Measurements from ENCODE around the gene RNF220.

Gene RNF220

DNA sequence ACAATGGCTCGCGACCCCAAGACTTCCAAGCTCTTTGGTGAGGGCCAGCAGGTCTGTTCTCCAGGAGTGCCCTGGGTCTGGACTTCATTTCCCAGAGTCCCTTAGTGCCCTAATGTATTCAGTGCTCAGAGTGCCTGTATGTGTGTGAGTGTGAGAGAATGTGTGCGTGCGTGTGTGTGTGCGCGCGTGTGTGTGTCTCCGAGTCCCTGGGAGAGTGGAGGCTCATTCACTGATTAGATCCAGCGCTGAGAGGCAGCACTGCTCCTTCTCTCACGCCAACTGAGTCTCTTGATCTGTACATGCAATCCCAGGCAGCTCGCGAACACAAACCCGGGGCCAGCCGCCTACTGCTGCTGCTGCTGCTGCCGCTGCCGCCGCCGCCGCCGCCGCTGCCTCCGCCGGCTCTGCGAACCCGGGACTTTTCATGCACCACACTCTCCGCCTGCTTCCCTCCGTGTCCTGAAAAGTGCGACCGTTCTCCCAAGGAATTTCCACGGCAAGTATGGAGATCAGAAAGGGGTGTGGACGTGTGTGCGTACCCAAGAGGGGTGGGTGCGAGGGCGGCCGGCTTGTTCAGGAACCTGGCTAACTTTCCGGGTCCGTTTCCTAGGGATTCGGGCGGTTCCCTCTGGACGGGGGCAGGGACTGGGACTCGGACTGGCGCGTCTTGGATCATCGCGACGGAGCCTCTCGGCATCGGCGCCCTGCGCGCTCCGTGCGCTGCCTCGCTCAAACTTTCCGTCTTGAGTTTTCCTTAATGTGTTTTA lies at the start of gene RNF220:
Gene RNF220 (plus strand): TSS at position 225 of the 767 bp plus-strand sequence.
- peak; percentile 55 for DNase-seq

DNA sequence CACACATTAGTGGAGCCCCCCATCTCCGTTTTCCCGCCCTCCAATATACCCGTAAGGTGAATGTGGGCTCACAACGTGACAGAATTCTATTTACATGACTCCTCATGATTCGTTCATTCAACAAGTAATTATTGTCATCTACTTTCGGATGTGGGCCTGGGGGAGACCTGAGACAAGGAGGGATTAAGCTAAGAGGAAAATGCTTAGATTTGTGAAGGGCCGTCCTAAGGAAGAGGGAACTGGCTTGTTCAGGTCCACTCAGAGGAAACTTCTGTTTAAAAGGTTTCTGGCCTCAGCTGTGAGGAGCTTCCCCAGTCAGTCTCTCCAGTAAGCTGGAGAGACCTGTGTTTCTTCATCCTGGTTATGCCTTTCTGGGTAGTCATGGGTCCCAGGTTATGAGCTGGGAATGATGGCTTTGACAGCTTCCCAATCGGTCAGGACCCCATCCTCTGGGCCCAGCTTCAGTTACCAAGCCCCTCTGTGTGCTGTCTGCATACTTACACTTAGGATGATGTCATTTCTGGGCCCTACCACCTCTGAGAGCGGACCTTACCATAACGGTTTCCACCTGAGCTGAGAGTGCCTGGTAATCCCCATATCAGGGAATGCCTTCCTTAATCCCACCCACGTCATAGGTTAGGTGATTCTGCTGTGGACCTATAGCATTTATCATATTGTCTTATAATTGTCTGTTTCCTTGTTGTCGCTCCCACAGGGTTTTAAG lies 49.3 kb upstream of the RNF220 start:
- DNase-seq: no peak

DNA sequence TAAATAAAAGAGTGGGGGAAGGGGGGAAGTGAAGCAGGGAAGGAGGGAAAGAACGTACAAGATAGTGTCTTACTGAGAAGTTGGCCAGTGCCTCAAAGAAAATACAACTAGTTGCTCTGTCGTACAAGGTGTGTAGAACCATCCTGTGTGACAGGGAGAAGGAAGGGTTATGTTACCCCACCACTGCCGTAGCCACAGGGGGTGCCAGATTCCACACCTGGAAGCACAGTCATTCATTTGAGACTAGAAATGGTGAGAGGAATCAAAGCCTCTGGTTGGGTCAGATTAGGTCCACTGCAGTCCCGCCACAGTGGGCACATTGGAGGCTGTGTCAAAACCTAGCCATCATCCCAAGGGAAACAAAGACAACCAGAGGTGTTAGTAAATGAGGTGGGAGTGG lies 47.3 kb upstream of the RNF220 start:
- DNase-seq: no peak

DNA sequence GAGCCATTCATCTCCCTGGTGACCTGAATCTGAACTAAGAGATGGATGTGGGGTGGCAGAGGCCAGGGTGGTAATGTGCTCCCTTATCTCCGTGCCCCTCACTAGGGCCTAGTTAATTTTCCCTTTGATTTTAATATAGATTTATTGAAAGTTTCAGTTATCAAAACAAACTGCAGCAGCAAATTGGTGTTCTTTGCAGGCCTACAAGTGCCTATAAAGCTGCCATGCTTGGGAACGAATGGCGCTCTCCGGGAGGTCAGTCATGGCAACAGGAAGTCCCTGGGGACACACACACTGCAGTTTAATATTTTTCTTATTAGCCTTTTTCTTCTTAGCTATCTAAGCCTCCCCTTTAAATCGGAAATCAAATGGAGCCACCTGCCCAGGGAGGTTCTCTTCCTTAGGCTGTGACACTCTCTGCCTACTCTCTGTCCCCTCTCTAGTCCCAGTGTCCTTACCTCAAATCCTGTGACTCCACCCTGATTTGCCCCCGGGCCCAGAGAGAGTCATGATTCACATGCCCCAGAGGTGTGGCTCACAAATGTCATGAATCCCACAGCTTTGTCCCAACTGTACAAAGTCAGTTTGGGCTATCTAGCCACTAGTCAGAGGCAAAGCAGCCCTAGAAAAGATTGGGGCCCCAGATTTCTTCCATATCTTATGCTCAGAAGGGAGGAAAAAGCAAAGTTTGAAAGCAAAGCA lies 45.7 kb upstream of the RNF220 start:
- no peak for DNase-seq

DNA sequence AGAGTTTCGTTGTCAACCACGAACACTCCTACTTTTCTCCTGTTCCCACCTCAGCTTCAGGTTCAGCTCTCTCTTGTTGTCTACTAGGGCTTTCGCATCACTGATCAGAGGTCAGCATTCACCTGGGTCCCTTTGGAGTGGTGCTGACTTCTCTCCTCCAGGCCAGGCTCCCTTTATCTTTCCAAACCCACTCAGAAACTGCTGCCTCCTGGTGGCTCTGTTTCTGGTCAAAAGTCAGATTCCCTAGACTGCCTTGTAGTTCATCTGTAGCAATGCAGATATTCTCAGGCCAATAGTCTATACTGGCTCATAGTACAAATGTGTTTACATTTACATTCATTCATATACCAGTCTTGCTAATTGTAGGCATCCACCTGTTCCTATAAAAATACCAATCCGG lies 43.6 kb upstream of the RNF220 start:
- DNase-seq: no peak

DNA sequence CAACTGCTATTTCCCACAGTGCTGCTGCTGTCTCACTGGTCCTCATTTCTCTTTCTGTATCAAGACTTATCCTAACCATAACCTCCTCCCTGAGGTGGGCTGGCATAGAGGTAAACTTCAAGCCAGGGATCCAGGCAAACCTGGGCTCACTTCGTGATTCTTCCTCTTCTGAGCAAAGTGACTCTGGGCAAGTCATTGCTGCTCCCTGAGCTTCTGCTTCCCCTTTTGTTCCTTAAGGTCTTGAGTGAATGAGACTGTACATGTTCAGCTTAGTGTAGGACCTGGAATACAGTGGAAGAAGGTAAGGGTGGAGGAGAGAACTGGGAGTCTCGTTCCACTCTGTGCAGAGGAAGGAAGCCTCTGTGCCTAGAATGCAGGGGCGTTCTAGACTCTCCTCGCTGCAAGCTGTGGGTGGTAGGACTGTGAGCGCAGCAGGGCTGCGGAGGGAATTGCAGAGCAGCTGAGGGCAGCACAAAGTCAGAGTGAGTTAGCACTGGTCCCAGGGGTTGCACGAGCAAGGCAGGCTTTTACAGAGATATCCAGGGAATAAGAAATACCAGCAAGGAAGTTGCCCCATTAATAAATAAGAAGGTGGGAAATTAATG lies 38.6 kb upstream of the RNF220 start:
- no peak for DNase-seq

DNA sequence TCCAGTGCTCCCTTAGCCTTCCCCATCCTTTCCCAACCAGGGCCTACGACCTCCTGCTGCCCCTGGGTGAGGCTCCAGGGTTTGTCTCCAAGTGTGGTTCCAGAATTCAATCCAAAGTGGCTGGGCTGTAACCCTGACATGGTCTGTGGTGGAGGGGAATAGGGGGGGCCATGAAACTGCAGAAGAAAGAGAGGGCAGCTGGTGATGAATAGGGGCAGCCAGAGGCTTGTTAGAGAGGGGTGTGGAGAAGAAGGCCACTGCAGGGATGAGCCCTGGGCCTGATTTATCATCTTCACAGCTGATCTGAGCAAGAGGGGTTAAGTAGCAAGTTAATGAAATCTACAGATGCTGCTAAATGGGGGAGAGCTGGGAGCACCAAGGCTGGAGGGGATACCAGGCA lies 37.1 kb upstream of the RNF220 start:
- no peak for DNase-seq

DNA sequence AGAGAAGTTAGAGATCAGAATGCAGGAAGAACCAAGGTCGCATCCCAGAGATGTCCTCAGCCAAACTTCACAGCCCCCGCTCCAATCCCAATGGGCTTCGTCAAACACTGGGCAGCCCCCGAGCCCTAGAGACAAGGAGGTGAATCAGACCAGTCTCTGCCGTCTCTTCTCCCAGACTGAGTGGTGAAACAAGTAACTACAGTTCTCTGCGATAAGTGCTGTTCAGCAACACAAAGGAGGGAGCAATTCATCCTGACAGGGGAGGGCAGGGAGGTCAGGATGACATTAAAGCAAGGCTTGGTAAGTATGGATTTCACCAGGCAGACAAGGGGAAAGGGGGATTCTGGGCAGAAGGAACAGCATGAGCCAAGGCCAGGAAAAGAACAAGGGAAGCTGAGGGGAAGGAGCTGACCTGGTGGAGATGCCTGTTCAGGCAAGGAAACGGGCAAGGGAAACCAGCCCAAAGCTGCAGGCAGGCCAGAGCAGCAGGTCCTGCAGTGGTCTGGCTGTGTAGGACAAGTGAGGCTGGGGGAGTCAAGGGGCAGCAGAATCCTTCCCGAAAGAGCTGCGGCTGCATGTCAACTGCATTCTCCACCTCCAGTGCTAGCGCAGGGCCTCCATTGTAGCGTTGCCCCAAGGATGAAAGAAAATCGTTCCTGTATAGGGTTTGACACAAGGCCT lies 36.4 kb upstream of the RNF220 start:
- no peak for DNase-seq

DNA sequence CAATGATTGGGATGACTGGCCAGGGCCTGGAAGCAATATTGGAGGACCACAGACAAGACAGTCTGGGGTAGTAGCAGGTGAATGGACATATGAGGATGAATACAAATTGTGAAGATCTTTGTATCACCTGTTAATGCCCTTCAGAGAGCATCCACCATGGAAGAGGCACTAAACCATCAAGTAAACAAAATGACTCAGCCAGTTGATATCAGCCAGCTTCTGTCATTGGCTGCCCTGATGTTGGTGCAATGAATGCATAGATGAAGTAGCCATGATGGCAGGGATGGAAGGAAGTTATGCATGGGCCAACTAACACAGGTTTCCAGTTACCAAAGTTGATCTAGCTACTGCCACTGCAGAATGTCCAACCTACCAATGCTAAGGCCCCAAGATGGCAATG lies 33.8 kb upstream of the RNF220 start:
- DNase-seq: no peak

DNA sequence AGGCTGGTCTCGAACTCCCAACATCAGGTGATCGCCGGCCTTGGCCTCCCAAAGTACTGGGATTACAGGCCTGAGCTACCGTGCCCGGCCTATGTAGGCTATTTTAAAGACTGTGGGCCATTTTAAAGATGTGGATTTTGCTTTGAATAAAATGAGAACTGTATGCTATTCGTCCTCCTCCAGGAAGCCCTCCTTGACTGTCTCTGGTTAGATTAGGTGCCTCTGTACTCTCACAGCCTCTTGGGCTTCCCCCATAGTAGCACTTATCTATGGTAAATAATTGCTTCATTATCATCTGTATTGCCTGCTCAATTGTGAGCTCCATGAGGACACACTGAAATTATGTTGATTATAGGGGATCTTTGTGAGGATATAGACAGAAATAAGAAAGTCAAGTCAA lies 29.5 kb upstream of the RNF220 start:
- no peak for DNase-seq

DNA sequence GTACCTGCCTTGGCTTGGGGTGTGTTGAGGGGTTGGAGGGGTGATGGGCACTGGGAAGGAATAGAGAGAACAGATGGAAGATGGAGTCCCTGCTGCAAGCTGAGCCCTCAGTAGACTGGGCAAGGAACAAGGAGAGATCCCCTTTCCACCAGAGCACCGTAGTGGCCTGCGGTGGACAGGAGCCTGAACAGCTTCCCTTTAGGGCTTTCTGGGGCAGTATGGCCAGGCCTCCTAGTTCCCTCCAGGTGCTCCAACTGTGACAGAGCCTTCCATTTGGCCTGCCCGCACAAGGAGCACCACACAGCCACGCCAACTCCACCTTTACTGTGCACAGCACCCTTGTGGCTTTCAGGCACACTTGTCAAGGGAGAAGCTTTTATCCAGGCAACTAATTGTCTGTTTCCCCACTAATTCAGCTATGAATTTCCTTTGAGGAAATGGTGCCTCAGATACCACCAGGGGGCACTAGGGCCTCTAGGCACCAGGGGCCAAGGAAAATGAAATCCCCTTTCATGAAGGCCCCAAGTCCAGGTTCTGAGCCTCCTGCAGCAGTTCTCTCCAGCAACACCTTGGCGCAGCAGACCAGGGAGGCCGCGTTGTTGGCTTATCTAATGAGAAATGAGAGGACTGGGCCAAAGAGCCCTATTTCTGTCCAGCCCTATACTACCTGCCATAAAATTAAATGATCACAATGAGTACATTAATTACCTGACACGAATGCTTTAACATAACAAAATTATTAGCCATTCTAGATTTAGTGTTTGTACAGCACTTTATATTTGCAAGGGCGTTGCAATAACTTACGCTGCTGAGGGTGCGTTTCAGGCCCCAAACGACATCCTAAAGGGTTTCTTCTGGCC lies 26.9 kb upstream of the RNF220 start:
- DNase-seq: peak; percentile 9

DNA sequence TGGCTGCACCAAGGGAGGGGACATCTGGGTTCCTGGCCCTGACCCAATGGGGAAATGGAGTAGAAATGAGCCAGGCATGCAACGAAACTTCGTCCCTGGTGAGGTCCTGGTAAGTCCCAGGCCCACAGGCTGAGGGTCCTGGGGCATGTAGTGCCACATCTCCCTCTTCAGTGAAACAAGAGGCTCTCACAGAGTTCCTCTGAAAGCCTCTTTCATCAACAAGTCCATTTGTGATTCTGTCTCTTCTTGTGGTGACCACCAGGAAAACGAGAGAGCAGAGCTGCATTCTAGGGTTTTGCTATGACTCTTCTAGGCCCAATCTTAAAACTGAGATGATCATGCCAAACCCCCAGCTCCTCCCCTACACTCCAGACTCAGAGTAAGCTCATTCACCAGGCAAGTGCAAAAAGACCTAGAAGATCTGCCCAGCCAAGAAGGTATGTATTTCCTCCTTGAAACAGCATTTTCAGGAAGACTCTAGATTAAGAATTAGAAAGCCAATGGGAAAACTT lies 24.3 kb upstream of the RNF220 start:
- DNase-seq: no peak

DNA sequence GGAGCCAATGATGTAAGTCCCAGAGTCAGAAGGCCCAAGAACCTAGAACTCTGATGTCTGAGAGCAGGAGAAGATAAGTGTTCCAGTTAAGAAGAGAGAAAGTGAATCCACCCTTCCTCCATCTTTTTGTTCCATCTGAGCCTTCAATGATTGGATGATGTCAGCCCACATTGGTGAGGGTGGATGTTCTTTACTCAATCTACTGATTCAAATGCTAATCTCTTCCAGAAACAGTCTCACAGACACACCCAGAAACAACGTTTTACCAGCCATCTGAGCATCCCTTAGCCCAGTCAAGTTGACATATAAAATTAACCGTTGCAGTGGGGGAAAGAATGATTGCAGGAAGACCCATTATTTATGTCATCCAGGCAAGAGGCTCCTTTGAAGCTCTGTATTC lies 16.5 kb upstream of the RNF220 start:
- no peak for DNase-seq

DNA sequence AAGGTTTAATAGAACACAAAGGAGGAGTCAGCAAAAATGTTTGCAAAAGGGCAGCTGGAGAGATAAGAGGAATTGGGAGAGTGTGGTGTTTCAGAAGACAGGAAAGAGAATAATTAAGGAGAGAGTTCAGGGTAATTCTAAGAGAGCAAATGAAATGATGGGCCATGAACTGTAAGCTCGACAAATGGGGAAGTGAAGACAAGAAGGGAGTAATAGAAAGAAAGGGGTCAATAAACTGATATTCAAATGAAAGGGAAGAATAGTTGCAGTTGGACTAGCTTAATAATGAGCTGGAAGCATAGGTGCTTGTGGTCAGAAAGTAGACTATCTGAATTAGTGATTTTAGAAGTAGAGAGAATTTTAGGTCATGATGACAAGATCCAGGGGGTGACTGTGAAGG lies 15.6 kb upstream of the RNF220 start:
- DNase-seq: no peak

DNA sequence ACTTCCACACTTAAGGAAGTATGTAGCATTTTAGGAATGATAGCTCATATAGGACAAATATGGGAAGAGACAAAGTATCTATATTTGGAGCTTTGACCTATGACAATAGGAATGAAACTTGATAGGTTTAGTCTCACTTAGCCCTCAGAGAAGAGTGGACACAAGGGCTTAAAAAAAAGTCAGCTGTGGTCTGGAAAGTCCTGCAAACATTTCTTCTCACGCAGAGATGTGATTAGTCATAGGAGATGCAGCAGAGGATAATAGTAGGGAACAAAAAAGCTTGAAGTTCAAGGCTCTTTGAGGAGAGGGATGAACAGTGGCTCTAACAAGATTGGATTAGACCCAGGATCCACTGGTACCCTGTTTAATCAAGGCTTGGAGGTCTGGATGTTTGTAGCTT lies 14.8 kb upstream of the RNF220 start:
- no peak for DNase-seq

DNA sequence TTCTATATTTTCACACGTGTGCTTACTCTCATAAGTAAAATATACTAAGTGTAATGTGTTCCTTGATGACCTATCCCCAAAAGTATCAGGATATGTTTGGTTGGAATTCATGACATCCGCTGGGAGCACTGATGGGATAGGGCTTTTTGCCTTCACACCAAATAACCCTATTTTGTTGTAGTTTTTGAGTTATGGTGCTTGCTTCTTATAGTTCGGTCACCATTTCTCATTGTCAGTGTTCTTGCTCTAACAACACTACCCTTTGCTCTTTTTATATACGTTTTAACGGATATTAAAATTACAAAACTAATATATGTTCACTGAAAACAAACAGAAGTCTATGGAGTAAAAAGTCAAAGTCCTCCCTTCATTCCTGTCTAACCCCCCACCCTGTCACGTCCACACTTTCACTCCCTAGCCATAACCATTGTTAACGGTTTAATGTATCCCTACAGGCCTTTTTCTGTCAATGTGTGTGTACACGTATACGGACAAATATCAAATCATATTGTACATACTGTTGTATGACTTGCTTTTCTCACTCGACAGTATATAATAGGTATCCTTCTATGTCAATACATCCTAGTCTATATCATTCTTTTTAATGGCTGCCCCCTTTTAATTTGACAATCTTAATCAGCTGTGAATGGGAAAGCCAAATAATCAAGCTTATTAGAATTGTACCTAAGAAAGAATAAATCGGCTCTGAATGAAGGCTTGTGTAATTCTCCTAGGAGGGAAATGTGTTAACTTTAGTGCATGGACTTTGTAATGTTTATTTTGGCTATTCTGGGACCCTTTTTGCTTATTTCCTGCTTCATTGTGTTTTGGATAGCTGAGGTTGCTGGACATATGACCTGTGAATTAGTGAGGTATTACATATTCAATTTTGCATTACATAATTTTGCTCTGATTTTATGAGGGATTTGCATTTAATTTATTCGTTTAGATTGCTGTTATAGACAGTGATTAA lies 3.5 kb upstream of the RNF220 start:
- DNase-seq: no peak

DNA sequence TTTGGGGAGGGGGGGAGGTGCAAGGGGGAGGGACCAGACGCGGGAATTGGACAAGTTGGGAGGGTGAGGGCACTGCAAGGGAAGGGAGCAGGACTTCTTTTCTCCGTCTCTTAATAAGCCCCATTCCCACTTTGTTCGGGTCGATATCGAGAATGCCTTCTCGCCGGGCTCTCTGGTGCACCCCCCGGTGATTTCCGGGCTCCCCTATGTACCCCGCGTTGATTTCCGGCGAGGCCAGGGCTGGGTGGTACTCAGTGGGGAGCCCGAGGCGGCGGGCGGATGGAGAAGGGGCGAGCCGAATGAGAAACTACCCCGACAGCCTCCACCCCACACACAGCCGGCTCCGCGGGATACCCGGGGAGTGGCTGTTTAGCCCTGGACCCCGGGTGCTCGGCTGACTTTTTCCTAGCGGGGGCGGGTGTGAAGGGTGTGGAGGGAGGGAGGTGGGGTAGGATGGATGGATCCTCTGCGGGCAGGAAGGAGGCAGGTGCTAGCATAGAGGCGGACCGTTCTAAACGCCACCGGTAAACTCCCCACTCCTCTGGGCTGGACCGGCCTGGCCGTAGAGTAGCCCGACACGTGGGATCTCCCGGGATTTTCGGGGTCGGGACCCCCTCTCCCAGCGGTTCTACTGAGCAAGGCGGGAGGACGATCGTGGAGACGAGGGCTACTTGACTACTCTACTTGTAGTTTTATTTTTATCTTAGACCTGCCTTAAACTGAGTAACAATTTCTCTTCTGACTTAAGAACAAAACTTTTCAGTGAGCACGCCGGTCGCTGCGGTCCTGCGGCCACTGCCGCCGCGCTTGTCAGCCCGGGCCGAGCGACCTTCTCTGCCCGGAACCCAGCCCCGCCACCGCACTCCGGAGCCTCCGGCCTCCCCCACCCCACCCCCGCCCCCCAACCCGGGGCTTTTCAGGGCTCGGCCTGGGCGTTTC lies 1.0 kb downstream of the RNF220 start:
- DNase-seq: no peak

DNA sequence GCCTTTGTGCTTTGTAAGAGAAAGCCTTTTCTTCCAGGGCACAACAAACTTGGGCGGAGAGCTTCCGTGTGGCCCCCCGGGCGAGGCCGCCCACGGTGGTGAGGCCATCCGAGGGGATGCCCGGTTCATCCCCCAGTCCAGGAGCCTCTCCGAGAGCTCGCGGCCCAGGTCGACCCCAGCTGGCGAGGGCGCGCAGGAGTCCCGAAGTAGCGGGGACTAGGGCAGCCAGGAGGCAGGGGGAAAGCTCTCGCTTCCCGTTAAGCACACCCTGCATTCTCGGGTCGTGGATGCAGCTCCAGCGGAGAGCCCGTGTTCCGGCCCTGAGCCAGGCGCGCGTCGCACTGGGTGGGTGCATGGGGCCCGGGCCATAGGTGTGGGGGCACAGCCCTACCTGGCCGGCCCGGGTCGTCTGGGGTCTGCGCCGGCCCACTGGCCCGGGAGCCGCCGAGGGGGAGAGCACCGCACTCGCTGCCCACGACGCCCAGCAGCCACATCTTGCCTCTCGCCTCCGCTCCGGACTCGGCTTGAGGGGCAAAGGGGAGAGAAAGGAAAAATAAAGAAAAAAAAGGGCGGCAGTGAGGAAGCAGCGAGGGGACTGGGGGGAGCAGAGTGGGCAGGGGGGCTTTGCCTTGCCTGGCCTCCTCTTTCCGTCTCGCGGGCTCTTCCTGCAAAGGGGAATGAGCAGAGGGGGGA lies 1.8 kb downstream of the RNF220 start:
- DNase-seq: no peak

Data from NCI-H1417 treated with DMSO at 0.1 percent for 48 hours (cell line).